CD4-positive, alpha-beta T cell treated with Interleukin-17A for 4 hours (primary cell): Measurements from ENCODE around the gene CCDC61.

ENCODE experiments used
- DNase-seq: peaks from one replicate; pipeline ENCODE4 v3.0.0-alpha.2; 2020; ENCODE audit warnings: mixed read lengths

CCDC61 gene, protein sequence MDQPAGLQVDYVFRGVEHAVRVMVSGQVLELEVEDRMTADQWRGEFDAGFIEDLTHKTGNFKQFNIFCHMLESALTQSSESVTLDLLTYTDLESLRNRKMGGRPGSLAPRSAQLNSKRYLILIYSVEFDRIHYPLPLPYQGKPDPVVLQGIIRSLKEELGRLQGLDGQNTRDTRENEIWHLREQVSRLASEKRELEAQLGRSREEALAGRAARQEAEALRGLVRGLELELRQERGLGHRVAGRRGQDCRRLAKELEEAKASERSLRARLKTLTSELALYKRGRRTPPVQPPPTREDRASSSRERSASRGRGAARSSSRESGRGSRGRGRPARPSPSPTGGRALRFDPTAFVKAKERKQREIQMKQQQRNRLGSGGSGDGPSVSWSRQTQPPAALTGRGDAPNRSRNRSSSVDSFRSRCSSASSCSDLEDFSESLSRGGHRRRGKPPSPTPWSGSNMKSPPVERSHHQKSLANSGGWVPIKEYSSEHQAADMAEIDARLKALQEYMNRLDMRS

DNA sequence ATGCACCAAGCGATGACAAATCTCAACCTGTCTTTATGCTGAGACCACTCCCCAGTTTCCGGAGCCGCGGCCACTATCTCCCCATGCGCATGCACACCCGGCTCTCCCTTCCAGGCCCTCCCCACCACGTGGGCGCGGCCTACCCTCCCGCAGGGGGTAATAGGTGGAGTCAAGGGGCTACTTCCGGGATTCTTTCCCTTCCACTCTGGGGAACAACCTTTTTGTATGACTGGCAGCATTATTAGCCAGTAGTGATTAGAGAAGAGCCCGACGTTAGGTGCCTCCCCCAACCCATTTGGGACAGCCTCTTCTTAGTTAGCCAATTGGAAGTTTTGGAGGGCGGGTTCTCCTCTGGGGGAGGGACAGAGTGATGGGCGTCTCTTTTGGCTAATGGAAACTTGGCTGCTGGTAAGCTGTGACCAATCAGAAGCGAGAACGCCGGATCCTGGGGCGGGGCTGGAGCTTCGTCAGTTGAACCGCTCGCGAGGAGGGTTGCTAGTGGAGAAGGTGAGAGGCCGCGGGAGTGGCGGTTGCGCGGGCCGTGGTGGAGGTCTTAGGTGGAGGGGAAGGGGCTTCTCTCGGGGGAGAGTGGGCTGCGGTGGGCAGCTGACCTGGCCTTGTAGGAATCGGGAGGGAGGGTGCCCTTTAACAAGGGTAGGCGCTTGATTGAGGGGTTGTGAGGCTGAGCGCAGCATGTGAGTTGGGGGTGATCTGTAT lies at the start of gene CCDC61:
TSS of gene CCDC61 (plus strand) at position 470 of the 717 bp plus-strand sequence. CDS start 7,552 bp downstream, outside the sequence.
- peak; percentile 96 for DNase-seq

DNA sequence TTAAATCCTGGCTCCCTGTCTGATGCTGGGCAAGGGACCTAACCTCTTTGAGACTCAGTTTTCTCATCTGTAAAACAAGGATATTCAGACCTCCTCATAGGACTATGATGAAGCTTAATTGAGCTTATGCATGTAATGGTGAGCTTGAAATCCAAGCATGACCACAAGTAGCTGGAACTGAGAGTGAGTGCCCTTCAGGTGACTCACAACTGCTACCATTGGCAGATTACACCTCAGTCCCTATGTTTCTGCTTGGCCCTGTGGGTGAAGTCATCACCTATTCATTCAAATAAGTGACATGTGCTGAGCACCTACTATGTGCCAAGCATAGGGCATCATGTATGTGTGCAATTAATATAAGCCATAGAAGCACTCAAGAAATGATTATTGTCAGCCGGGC lies 47.3 kb upstream of the CCDC61 start:
- DNase-seq: no peak

DNA sequence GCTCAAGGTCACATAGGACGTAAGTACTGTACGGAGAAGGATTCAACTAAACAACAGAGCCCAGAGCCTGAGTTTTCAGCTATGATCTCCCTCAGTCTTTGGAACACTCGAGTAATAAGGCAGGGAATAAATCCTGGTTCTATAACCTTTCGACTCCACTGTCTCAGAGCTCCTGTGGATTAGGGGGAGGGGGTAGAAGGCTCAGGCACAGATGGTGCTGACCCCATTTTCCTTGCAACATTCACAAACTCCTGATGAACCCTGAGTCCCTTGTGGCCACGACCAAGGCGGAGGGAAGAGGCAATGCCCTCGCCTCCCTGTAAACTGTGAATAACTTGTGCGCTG lies 43.0 kb upstream of the CCDC61 start:
- DNase-seq: no peak

DNA sequence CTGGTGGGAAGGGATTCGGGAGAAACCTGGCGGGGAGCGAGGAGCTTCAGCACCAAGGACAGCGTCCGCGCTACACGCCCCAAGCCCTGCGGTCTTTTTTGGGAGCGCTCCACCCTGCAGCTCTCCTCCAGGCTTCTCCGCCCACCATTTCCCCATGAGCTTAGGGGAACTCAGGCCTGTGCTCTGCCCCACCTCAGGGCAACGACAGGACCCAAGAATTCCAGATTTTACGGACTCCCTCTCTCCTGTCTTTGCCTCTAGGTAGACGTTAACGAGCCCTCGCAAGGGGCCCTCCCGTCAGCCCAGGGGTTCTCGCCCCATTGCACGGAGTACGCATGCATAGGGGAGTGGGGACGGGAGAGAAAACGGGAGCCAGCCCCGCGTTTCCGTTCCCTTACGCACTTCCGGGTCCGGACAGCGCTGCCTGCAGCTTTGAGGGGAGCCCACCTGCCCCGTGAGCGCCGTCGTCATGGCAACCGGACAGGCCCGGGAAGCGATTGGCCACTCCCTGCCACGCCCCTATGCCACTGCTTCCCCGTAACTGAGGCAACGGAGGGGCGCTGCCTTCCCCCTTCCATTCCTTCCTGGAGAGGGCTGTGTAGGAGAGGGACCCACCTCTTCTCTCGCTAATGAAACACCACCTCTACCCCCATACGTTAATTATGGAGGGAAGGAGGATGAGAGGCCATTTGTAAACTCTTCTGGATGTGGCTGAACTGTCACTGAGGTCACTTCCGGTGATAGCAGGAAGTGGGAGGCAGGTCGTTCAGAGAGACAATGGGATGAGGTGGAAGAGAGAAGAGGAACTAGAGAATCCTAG lies 42.4 kb upstream of the CCDC61 start:
- peak; percentile 59 for DNase-seq

DNA sequence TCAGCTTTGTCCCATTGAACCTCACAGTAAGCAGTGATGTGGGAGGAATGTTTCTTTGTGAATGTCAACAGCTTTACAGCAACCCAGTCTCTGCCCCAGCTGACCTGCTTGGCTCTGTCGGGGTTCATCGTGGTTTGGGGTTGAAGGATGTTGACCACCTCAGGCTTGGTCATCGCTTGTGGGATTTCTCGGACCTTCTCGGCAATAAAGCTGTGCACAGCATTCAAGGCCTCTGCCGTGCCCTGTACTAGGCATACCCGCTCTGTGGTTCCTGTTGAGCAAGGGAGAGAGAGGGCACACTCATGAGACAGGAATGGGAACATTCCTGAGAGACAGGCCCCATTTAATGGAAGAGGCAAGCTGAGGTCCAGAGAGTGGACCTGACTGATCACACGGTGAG lies 41.6 kb upstream of the CCDC61 start:
- no peak for DNase-seq

DNA sequence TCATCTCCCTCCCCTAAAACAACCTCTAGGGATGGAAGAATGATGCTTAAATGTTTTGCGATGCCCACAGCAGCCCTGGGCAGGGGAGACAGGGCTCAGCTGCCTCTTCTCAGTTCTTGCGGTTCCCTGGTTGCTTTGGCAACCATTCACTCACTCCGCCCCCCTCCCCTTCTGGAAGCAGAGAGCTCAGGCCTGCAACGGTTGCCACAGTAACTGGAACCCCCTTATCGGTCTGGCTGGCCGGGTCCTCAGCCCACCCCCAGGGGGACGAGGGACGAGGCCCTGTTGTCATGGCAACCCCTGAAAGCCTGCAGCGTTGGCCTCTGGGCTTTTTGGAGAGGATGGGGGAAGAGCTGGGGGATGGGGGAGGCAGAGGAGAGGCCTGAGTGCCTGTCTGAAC lies 41.1 kb upstream of the CCDC61 start:
- DNase-seq: no peak

DNA sequence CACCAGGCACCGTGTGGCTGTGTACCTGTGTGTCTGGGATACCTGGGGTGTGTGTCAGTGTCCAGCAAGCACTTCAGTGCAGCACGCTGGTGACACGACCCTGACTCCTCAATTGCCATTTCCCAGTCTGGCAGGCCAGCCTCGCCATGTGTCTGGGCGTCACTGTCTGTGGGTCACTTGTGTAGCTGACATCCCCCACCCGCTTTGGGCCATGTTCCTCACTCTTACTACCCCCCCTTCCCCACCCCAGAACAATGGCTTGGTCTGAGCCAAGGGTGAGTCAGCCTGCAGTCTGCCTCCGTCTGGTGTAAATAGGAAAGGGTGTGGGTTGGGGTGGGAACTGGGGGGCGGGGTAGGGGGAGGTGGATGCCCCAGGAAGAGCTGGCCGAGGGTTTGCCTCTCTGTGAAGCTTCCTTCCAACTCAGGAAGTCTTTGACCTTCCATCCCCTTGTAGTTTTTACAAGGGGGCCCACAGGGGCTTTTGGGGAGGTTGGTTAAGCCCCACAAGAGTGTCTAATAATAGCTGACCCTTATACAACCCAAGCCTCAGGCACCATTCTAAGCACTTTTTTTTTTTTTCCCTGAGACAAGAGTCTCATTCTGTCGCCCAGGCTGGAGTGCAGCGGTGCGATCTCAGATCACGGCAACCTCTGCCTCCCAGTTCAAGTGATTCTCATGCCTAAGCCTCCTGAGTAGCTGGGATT lies 39.2 kb upstream of the CCDC61 start:
- DNase-seq: no peak

DNA sequence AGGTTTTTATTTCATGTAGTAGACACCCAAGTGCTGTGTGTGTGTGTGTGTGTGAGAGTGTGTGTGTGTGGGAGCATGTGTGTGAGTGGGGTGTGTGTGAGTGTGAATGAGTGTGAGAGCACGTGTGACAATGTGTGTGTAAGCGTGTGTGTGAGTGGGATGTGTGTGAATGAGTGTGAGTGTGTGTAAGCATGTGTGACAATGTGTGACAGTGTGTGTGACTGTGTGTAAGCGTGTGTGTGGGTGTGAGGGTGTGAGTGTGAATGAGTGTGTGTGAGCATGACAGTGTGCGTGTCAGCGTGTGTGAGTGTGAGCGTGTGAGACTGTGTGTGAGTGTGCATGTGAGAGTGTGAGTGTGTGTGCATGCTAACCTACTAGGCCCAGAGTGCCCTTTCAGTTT lies 36.9 kb upstream of the CCDC61 start:
- DNase-seq: no peak

DNA sequence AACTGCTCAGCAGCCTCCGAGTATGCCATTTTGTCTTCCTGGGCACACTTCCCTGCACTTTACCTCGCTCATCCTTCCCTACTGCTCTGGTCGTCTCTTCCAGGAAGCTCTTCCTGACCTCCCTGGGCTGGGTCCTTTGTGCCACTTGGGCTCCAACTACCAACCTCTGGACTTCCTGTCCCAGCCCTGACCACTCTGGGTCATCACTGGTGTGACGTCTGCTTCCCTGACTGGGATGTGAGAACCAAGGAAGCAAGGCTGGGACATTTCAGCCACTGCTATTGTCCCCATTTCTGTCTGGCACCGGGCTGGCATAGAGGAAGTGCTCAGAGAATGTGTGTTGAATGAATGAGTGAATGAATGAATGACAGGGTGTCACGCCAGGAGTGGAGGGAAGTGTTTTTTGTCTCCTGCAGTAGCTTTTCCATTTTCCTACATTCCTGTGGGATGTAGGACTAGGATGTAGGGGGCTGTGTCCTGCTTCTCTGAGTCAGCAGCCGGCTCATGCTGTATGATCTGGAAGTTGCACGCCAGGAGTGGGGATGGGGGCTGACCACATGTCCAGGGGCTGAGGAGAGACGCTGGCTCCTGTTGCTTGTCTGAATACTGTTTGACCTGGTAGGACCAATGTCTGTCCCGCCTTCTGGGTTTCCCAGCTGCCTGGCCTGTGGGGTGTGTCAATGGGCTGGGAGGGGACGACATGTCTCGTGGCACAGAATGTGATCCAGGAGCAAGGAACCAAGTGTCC lies 36.3 kb upstream of the CCDC61 start:
- no peak for DNase-seq

DNA sequence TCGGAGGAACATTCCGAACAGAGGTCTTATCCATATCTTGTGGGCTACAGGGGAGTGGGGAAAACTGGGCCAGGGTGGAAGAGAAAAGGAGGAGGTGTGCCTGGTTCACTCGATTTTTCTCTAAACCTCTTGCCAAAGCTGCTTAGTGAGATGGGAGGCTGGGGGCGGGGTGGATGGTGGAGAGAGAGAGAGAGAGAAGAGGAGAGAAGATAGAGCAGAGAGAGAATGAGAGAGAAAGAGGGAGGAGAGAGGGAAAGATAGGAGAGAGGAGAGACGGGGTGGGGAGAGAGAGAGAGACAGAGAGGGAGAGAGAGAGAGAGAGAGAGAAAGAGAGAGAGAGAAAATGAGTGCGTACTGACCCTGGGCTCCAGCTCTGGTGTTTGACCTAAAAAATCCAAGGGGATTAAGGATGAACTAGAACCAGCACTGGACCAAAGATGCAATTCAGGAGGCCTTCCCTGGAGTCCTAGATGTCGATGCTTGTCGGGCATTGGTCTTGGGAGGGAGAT lies 35.7 kb upstream of the CCDC61 start:
- no peak for DNase-seq

DNA sequence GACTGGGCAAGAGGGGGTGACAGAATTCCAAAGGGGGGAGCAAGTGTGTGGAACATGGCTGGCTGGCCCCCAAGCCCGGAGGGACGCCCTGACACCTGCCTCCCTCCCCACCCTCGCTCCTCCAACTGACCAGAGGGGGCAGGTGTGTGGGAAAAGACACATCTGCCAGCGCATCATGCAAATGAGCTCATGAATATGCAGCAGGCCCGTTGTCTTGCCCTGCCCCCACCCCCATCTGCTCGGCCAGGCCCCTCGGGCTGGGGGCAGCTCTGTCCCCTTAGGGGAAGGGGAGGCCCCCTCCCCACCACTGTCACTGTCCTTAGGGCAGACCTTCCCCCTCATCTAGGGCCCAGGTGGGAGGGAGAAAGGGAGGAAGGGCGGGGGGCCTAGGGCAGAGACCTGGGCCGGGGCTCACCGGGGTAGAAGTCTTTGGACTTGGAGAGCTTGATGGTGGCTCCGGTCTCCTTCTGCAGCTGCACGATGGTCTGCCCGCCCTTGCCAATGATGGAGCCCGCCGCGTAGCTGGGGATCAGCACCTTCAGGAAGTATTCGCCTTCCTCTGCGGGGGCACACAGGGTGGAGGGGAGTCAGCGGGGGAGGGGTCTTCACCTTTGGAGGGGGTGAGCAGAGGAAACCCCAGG lies 34.6 kb upstream of the CCDC61 start:
- DNase-seq: no peak

DNA sequence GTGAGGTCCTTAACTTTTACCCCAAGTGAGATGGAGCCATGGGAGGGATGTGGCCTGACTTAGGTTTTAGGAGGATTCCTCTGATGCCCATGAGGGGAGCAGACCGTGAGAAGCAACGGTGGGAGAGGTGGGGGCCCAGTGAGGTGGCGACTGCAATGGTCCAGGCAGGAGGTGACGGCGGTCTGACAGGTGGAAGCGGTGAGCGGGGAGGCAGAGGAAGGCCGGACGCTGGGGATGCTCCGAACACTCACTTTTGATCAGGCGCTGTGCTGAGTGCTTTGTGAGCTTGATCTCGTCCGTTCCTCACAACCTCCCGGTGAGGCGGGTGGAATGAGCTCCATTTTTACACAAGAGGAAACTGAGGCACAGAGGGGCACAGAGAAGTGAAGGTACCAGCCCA lies 33.2 kb upstream of the CCDC61 start:
- no peak for DNase-seq

DNA sequence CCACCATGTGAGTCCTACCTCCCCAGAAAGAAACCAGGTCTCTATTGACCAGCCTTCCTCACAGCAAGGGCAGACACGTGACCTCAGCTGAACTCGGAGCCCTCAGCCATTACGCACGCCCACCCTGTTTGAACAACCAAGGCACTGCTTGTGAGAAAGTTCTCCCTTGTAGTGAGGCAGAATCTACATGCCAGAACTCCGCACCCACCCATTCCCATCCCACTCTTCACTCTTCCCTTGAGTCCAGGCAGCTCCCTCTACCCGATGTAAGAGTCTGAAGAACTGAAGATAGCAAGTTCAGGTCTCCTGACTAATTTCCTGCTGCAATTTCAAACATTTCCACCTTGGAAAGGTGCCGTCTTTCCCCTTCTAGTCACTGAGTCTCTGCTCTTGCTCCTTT lies 28.0 kb upstream of the CCDC61 start:
- DNase-seq: no peak

DNA sequence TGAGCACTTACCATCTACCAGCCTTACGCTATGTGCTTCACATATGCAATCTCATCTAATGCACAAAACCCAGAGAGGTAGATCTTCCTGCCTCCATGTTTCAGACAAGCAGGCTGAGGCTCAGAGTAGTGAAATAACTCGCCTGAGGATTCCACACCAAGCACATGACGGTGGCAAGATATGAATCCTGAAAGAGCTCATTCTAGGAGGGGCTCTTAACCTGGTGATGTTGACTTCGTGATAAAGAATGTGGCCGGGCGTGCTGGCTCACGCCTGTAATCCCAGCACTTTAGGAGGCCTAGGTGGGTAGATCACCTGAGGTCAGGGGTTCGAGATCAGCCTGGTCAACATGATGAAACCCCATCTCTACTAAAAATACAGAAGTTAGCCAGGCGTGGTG lies 26.6 kb upstream of the CCDC61 start:
- DNase-seq: no peak

DNA sequence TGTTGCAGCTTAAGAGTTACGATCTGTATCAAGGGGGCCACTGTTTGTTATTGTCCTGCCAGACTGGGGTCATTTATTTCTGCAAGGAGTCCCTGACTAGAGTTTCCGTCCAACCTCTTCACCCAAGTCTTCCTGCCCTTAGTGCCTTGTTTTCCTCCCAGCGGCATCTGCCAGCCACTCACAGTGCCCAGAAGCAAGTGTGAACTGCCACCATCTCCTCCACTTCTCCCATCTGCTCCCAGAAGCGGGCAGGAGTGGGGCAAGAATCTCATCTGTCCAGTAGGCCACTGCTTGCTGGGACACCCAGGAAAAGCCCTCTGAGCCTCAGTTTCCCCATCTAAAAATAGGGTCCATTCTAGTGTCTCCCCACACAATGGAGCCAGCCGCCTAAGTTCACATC lies 25.6 kb upstream of the CCDC61 start:
- DNase-seq: no peak

DNA sequence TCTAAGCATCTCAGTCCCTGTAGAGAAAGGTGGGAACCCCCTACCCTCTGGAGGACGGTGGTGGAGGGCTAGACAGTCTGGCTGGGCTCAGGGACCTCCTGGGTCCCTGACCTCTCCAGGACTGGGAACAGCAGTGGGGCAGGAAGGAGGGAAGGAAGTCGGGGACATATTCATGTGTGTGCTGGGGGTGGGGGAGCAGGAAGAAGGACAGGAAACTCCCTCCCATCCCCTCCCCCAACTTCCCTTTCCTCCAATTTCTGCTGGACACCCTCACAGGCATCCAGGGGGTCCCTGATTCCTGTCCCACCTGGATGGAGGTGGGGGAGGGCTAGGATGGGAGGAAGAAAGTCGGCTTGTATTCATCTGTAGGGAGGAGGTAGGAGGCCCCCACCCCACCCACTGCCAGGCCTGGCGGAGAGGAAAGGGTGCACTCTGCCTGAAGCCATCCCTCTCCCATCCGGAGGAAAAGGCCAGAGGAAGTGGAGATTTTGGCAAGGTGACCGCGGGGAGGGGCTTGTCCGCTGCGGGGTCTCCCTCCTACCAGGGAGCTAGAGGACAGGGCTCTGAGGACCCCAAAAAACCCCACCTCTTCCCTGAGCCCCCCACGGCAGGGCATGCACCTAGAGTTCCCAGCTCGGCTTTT lies 23.9 kb upstream of the CCDC61 start:
- no peak for DNase-seq

DNA sequence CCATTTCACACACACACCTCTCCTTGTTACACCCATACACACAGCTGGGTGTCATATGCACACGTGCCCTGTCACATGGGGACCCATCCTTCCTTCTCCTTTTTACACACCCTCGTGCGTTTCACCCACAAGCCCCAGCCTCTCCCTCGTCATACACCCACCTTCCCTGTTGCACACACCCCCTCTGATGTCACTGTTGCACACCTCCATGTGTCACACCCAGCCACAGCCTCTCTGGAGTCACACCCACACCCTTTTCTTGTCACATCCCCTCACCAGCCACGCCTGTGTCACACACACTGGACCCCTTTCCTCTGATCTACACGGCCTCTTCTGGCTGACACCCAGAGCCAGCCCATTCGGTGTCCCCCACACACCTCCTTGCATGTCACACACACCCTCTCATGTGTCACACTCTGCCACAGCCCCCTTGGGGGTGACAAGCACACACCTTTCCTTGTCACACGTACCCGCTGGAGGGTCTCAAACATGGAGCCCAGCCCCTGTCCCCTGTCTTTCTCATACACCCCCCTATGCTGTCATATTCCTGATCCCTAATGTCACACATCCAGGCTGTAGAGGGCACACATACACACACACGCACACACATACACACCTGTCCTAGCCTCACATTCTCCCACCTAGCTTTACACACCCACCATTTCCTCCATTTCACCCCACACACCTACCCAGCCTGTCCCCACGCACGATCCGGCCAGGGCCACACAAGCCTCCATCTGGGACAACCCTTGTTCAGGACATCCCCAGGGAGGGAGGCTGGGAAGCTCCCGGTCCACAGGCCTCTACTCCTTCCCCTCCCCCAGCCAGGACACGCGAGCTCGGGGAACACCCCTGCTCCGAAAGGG lies 23.0 kb upstream of the CCDC61 start:
- peak; percentile 4 for DNase-seq

DNA sequence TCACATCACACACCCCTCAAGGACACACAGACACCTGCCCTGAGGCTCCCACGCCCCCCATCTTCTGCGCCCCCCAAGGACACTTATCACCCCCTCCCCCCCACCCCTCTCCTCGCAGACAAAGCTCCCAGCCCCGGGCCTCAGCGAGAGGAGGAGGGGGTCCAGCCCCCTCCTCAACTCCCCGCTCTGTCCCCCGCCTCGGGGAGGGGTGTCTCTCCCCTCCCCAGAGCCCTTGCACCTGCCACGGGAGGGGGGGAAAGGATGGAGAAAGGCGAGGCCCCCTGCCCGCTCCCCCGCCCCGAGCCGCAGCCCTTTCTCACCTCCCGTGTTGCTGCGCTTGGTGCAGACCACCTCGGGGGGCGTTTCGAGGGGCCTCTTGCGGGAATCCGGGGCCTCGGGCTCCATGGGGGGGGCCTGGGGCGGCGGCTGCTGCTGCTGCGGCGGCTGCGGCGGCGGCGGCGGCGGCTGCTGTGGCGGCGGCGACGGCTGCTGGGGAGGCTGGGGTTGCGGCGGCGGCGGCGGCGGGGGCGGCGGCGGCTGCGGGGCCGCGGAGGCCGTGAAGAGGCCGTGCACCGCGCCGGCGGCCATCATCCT lies 22.2 kb upstream of the CCDC61 start:
- peak; percentile 11 for DNase-seq
